ENCODE results near the gene CD55. TPM values are rescaled to one million over a fixed set of nuclear protein-coding genes. Genes with fewer than 3 reads are reported as not detected.

Gene CD55
- total and polyA plus RNA-seq, 2 donors (not counting 1 experiment from before 2014, with no cell fraction given), result 46.1 to 77.7 TPM

- TF ChIP-seq EZH2 (IDR thresholded peaks at IDR 0.05; ENCODE audit: low read length, missing control alignments) (no peak), CTCF (conservative IDR thresholded peaks at IDR 0.05 in 1 of 2, IDR thresholded peaks at IDR 0.05 in 1 of 2; ENCODE audit: low read depth in 1 of 2, low read length in 2 of 2) (no peak)
- Histone ChIP-seq H4K20me1 (ENCODE audit: control insufficient read depth, extremely low read depth, insufficient read depth, low read length) (no peaks in the 10 kb centered on the region), H3K27me3 (ENCODE audit: control insufficient read depth, insufficient read depth, low read length) (no peaks in the 10 kb centered on the region), H3K36me3 (ENCODE audit: control insufficient read depth, insufficient read depth, low read length) (no peaks in the 10 kb centered on the region), H3K4me3 (replicated peaks in 1 of 4; ENCODE audit: control extremely low read depth in 1 of 4, insufficient read depth in 1 of 4, low read depth in 3 of 4, low read length in 4 of 4) (no peak overlapping the region), H2AFZ (ENCODE audit: low read length) (no peak overlapping the region), H3K79me2 (ENCODE audit: control insufficient read depth, insufficient read depth, low read length) (no peaks in the 10 kb centered on the region), H3K9ac (ENCODE audit: insufficient read depth, low read length) (no peak overlapping the region), H3K27ac (ENCODE audit: insufficient read depth, low read length) (no peak overlapping the region), H3K4me1 (ENCODE audit: control insufficient read depth, extremely low read depth, insufficient read depth, low read length) (no peaks in the 10 kb centered on the region), H3K9me3 (ENCODE audit: control insufficient read depth, insufficient read depth, low read depth, low read length) (no peaks in the 10 kb centered on the region), H3K4me2 (ENCODE audit: extremely low read depth, insufficient read depth, low read length) (no peak overlapping the region)
- no peak for DNase-seq (ENCODE audit: low read depth in 2 of 2)
These were observed 24.4 kb downstream of the CD55 start for GRCh38 chr1:207345644-207346477.

GRCh38 chr1:207346513-207346912 is 25.0 kb downstream of the CD55 start:
- no peak overlapping the region for H3K27ac ChIP-seq (ENCODE audit: insufficient read depth, low read length)
- no peak for DNase-seq (ENCODE audit: low read depth in 2 of 2)
- no peaks in the 10 kb centered on the region for H3K79me2 ChIP-seq (ENCODE audit: control insufficient read depth, insufficient read depth, low read length)
- no peaks in the 10 kb centered on the region for H3K4me1 ChIP-seq (ENCODE audit: control insufficient read depth, extremely low read depth, insufficient read depth, low read length)
- no peak overlapping the region for H3K9ac ChIP-seq (ENCODE audit: insufficient read depth, low read length)
- H2AFZ ChIP-seq (ENCODE audit: low read length), result no peak overlapping the region
- H3K9me3 ChIP-seq (ENCODE audit: control insufficient read depth, insufficient read depth, low read depth, low read length), result no peaks in the 10 kb centered on the region
- no peak overlapping the region for H3K4me2 ChIP-seq (ENCODE audit: extremely low read depth, insufficient read depth, low read length)
- no peak overlapping the region for H3K4me3 ChIP-seq (replicated peaks in 1 of 4; ENCODE audit: control extremely low read depth in 1 of 4, insufficient read depth in 1 of 4, low read depth in 3 of 4, low read length in 4 of 4)
- H4K20me1 ChIP-seq (ENCODE audit: control insufficient read depth, extremely low read depth, insufficient read depth, low read length), result no peaks in the 10 kb centered on the region
- no peaks in the 10 kb centered on the region for H3K27me3 ChIP-seq (ENCODE audit: control insufficient read depth, insufficient read depth, low read length)
- H3K36me3 ChIP-seq (ENCODE audit: control insufficient read depth, insufficient read depth, low read length), result no peaks in the 10 kb centered on the region
- TF ChIP-seq EZH2 (IDR thresholded peaks at IDR 0.05; ENCODE audit: low read length, missing control alignments) (no peak), CTCF (conservative IDR thresholded peaks at IDR 0.05 in 1 of 2, IDR thresholded peaks at IDR 0.05 in 1 of 2; ENCODE audit: low read depth in 1 of 2, low read length in 2 of 2) (no peak)

- Histone ChIP-seq H3K27me3 (ENCODE audit: control insufficient read depth, insufficient read depth, low read length) (no peaks in the 10 kb centered on the region), H3K4me1 (ENCODE audit: control insufficient read depth, extremely low read depth, insufficient read depth, low read length) (no peaks in the 10 kb centered on the region)
- no peak for DNase-seq (ENCODE audit: low read depth in 2 of 2)
These were observed 28.5 kb downstream of the CD55 start for GRCh38 chr1:207349979-207350378.

More at GRCh38 chr1:207349979-207350378, 28.5 kb downstream of the CD55 start:
- Histone ChIP-seq H3K36me3 (ENCODE audit: control insufficient read depth, insufficient read depth, low read length) (no peaks in the 10 kb centered on the region), H4K20me1 (ENCODE audit: control insufficient read depth, extremely low read depth, insufficient read depth, low read length) (no peaks in the 10 kb centered on the region), H3K9ac (ENCODE audit: insufficient read depth, low read length) (no peak overlapping the region), H2AFZ (ENCODE audit: low read length) (no peak overlapping the region), H3K4me3 (replicated peaks in 1 of 4; ENCODE audit: control extremely low read depth in 1 of 4, insufficient read depth in 1 of 4, low read depth in 3 of 4, low read length in 4 of 4) (no peak overlapping the region), H3K4me2 (ENCODE audit: extremely low read depth, insufficient read depth, low read length) (no peak overlapping the region), H3K27ac (ENCODE audit: insufficient read depth, low read length) (no peak overlapping the region), H3K9me3 (ENCODE audit: control insufficient read depth, insufficient read depth, low read depth, low read length) (no peaks in the 10 kb centered on the region), H3K79me2 (ENCODE audit: control insufficient read depth, insufficient read depth, low read length) (no peaks in the 10 kb centered on the region)
- no peak for TF ChIP-seq EZH2 (IDR thresholded peaks at IDR 0.05; ENCODE audit: low read length, missing control alignments)
- no peak for TF ChIP-seq CTCF (conservative IDR thresholded peaks at IDR 0.05 in 1 of 2, IDR thresholded peaks at IDR 0.05 in 1 of 2; ENCODE audit: low read depth in 1 of 2, low read length in 2 of 2)

Data from fibroblast of lung (primary cell).